ENCODE data around the gene NIPAL4. TPM values are rescaled to one million over a fixed set of nuclear protein-coding genes. Genes with fewer than 3 reads are reported as not detected.

The NIPAL4 gene
- total RNA-seq, 6 experiments from 2014 or later, result 0.07 TPM; not detected in 5

GRCh38 chr5:157520911-157521703, 61.1 kb downstream of the NIPAL4 start:
- peak; percentile 71 to 94 (median 88) for ATAC-seq
- TF ChIP-seq POLR2A (IDR thresholded peaks at IDR 0.05) (no peak), CTCF (IDR thresholded peaks at IDR 0.05) (peak in 1 of 4 donors; percentile 30)
- Histone ChIP-seq H3K27ac (peak overlapping the region in 1 of 3 donors; percentile 33), H3K27me3 (no peaks in the 10 kb centered on the region), H3K4me3 (no peak overlapping the region), H3K9me3 (no peaks in the 10 kb centered on the region), H3K4me1 (peaks cover 0 to 9% (median 0%) of the 10 kb centered on the region in 4 donors), H3K36me3 (peaks cover 0 to 4% (median 0%) of the 10 kb centered on the region in 4 donors)
- peak in 2 of 3 donors; percentile 66 to 82 for DNase-seq
- intact Hi-C loops (cut with DNase I), result no loop called here
- 40% methylated on average over 3 of the region's 9 CpGs for WGBS (ENCODE audit: insufficient coverage, low coverage, low lambda C conversion rate, missing lambda C conversion rate)

- Histone ChIP-seq H3K4me3 (no peak overlapping the region), H3K4me1 (peaks cover 0 to 9% (median 0%) of the 10 kb centered on the region in 4 donors), H3K36me3 (peaks cover 0 to 4% (median 0%) of the 10 kb centered on the region in 4 donors), H3K9me3 (no peaks in the 10 kb centered on the region), H3K27me3 (no peaks in the 10 kb centered on the region), H3K27ac (peak overlapping the region in 1 of 3 donors; percentile 13)
- no peak for TF ChIP-seq CTCF (IDR thresholded peaks at IDR 0.05)
- TF ChIP-seq POLR2A (IDR thresholded peaks at IDR 0.05), result no peak
- no peak for DNase-seq
- peak in 2 of 4 donors; percentile 15 to 21 for ATAC-seq
- WGBS (ENCODE audit: insufficient coverage, low coverage, low lambda C conversion rate, missing lambda C conversion rate), result 90% methylated on average over 2 of the region's 5 CpGs
- intact Hi-C loops (cut with DNase I), result no loop called here
Measured at GRCh38 chr5:157521704-157522029, 61.7 kb downstream of the NIPAL4 start.

- no peak for DNase-seq
- TF ChIP-seq POLR2A (IDR thresholded peaks at IDR 0.05) (no peak), CTCF (IDR thresholded peaks at IDR 0.05) (no peak)
- Histone ChIP-seq H3K36me3 (peaks cover 0 to 3% (median under 1%) of the 10 kb centered on the region in 4 donors), H3K27ac (no peak overlapping the region), H3K9me3 (no peaks in the 10 kb centered on the region), H3K4me3 (no peak overlapping the region), H3K4me1 (peaks cover 0 to 9% (median 0%) of the 10 kb centered on the region in 4 donors), H3K27me3 (no peaks in the 10 kb centered on the region)
- ATAC-seq, result no peak
- WGBS (ENCODE audit: insufficient coverage, low coverage, low lambda C conversion rate, missing lambda C conversion rate), result 80% methylated on average over 1 of the region's 4 CpGs
- intact Hi-C loops (cut with DNase I), result no loop called here
Measured at GRCh38 chr5:157523976-157524375, 64.0 kb downstream of the NIPAL4 start.

Other genes with a start within 250 kb of the NIPAL4 start
- 10 to 100 TPM; 20.6 to 89.1 (median 49.6) TPM for gene CYFIP2, start 194.1 kb upstream of the NIPAL4 start, total RNA-seq
- gene ADAM19, start 115.6 kb downstream of the NIPAL4 start, total RNA-seq, result 1 to 10 TPM; 1.8 to 9.4 (median 4.5) TPM
- gene SOX30, start 192.2 kb downstream of the NIPAL4 start, total RNA-seq, result under 1 TPM in 2 of 6 experiments, not detected in 4; 0.07 to 0.12 TPM
- not detected for gene C5orf52, start 211.3 kb downstream of the NIPAL4 start, total RNA-seq

Data from right lobe of liver (tissue), 6 donors.